Body of pancreas (tissue), 4 donors: ENCODE results near the gene PLOD2.

ENCODE experiments used
- CTCF ChIP-seq, 7 experiments: fragments of 450-650 bp in 4 of 7; fragments of 200-600 bp in 3 of 7; sonication (generic) in 3 of 7; IDR thresholded peaks; one replicate each; pipeline ENCODE4 v1.5.1; 2016 to 2019; ENCODE audit warnings: antibody characterized with exemption in 7 of 7
- POLR2A ChIP-seq, 3 donors: fragments of 450-650 bp; IDR thresholded peaks; one replicate each; pipeline ENCODE4 v1.6.1; 2016; ENCODE audit warnings: antibody characterized with exemption in 3 of 3, mild to moderate bottlenecking in 2 of 3

- TF ChIP-seq CTCF (IDR thresholded peaks at IDR 0.05) (no peak), POLR2A (IDR thresholded peaks at IDR 0.05) (no peak)
Observed at GRCh38 chr3:146100825-146101444, 60.0 kb downstream of the PLOD2 start.
